Measurements from ENCODE around the gene ACOX1.

ACOX1 gene

GRCh38 chr17:75940727-75941441 lies 38.1 kb downstream of the ACOX1 start, which contains the start of gene FBF1 (continued):
- TF ChIP-seq ZNF513 (tag by site-specific recombination; IDR thresholded peaks at IDR 0.05) (no peak), ZNF23 (tag by site-specific recombination; IDR thresholded peaks at IDR 0.05; ENCODE audit: borderline replicate concordance) (no peak), ZNF423 (tag by site-specific recombination; IDR thresholded peaks at IDR 0.05) (peak; percentile 90), ZNF169 (tag by site-specific recombination; IDR thresholded peaks at IDR 0.05) (no peak), ZBTB20 (tag by site-specific recombination; IDR thresholded peaks at IDR 0.05) (peak; percentile 90; the same call in 1 of the 2 replicates), ZFP69B (tag by site-specific recombination; IDR thresholded peaks at IDR 0.05) (0 out of 2 replicates have a peak, but pooled peaks have one; percentile 22), ZNF785 (tag by site-specific recombination; IDR thresholded peaks at IDR 0.05) (no peak), ZNF223 (tag by site-specific recombination; IDR thresholded peaks at IDR 0.05) (peak; percentile 99), GLIS1 (tag by site-specific recombination; IDR thresholded peaks at IDR 0.05) (peak; percentile 90), ZNF518A (tag by site-specific recombination; conservative IDR thresholded peaks at IDR 0.05; ENCODE audit: low read depth) (no peak), ZFP37 (tag by site-specific recombination; IDR thresholded peaks at IDR 0.05) (peak; percentile 85; the same call in 1 of the 2 replicates), SCRT2 (tag by site-specific recombination; IDR thresholded peaks at IDR 0.05) (peak; percentile 64), ZNF132 (tag by site-specific recombination; IDR thresholded peaks at IDR 0.05; ENCODE audit: borderline replicate concordance) (no peak), ZNF837 (tag by site-specific recombination; IDR thresholded peaks at IDR 0.05) (no peak), KLF1 (tag by site-specific recombination; IDR thresholded peaks at IDR 0.05) (peak; percentile 21), ZNF488 (tag by site-specific recombination; IDR thresholded peaks at IDR 0.05) (no peak), TRIM28 (IDR thresholded peaks at IDR 0.05; ENCODE audit: borderline replicate concordance, low read length) (no peak), KLF7 (tag by site-specific recombination; IDR thresholded peaks at IDR 0.05; ENCODE audit: borderline replicate concordance) (no peak), HOXD13 (CRISPR knock-in tag; IDR thresholded peaks at IDR 0.05; ENCODE audit: borderline replicate concordance) (no peak), REPIN1 (tag by site-specific recombination; IDR thresholded peaks at IDR 0.05; ENCODE audit: low read depth) (0 out of 2 replicates have a peak, but pooled peaks have one; percentile 27), ZNF148 (tag by site-specific recombination; IDR thresholded peaks at IDR 0.05; ENCODE audit: borderline replicate concordance) (no peak), YY2 (tag by site-specific recombination; IDR thresholded peaks at IDR 0.05) (no peak), EGR2 (tag by site-specific recombination; IDR thresholded peaks at IDR 0.05; ENCODE audit: low read depth) (peak; percentile 82)
- TF ChIP-seq, protein P1, sequence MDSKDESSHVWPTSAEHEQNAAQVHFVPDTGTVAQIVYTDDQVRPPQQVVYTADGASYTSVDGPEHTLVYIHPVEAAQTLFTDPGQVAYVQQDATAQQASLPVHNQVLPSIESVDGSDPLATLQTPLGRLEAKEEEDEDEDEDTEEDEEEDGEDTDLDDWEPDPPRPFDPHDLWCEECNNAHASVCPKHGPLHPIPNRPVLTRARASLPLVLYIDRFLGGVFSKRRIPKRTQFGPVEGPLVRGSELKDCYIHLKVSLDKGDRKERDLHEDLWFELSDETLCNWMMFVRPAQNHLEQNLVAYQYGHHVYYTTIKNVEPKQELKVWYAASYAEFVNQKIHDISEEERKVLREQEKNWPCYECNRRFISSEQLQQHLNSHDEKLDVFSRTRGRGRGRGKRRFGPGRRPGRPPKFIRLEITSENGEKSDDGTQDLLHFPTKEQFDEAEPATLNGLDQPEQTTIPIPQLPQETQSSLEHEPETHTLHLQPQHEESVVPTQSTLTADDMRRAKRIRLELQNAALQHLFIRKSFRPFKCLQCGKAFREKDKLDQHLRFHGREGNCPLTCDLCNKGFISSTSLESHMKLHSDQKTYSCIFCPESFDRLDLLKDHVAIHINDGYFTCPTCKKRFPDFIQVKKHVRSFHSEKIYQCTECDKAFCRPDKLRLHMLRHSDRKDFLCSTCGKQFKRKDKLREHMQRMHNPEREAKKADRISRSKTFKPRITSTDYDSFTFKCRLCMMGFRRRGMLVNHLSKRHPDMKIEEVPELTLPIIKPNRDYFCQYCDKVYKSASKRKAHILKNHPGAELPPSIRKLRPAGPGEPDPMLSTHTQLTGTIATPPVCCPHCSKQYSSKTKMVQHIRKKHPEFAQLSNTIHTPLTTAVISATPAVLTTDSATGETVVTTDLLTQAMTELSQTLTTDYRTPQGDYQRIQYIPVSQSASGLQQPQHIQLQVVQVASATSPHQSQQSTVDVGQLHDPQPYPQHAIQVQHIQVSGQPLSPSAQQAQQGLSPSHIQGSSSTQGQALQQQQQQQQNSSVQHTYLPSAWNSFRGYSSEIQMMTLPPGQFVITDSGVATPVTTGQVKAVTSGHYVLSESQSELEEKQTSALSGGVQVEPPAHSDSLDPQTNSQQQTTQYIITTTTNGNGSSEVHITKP (tag by site-specific recombination; IDR thresholded peaks at IDR 0.05) = peak; percentile 83
- TF ChIP-seq, protein P2, sequence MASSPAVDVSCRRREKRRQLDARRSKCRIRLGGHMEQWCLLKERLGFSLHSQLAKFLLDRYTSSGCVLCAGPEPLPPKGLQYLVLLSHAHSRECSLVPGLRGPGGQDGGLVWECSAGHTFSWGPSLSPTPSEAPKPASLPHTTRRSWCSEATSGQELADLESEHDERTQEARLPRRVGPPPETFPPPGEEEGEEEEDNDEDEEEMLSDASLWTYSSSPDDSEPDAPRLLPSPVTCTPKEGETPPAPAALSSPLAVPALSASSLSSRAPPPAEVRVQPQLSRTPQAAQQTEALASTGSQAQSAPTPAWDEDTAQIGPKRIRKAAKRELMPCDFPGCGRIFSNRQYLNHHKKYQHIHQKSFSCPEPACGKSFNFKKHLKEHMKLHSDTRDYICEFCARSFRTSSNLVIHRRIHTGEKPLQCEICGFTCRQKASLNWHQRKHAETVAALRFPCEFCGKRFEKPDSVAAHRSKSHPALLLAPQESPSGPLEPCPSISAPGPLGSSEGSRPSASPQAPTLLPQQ (tag by site-specific recombination; IDR thresholded peaks at IDR 0.05) = peak; percentile 39; the same call in 1 of the 2 replicates

All from HEK293 (cell line).